Ovary (tissue), 9 donors: ENCODE results near the gene UGT1A10. TPM values are rescaled to one million over a fixed set of nuclear protein-coding genes. Genes with fewer than 3 reads are reported as not detected.

ENCODE experiments used
- DNase-seq, 5 donors: peaks; one replicate each; pipeline ENCODE4 v3.0.0-alpha.2; 2019 to 2020
- H3K27ac ChIP-seq, 2 donors: fragments of 200-600 bp; one replicate each; pipeline versions ENCODE4 v1.5.1 to v1.8.0; 2019 to 2022
- H3K27me3 ChIP-seq: fragments of 200-600 bp; one replicate; pipeline ENCODE4 v1.8.0; 2022
- H3K36me3 ChIP-seq: fragments of 200-600 bp; sonication (generic); one replicate; pipeline ENCODE4 v1.5.1; 2019
- H3K4me1 ChIP-seq: one replicate; pipeline ENCODE4 v1.8.1; 2013; ENCODE audit warnings: mild to moderate bottlenecking, moderate library complexity; ENCODE audit not compliant: insufficient read depth
- H3K4me3 ChIP-seq: fragments of 200-600 bp; sonication (generic); one replicate; pipeline ENCODE4 v1.5.1; 2017
- H3K9me3 ChIP-seq, 2 donors: fragments of 200-600 bp in 1 of 2; sonication (generic) in 1 of 2; one replicate each; pipeline versions ENCODE4 v1.5.1 to v1.8.1; 2013 to 2019; ENCODE audit warnings: mild to moderate bottlenecking in 1 of 2, moderate library complexity in 1 of 2
- EP300 ChIP-seq: sonication (generic); formaldehyde crosslinking; IDR thresholded peaks from one replicate; pipeline ENCODE4 v1.6.1; 2017; ENCODE audit warnings: antibody characterized with exemption
- POLR2A ChIP-seq: fragments of 450-650 bp; IDR thresholded peaks from one replicate; pipeline ENCODE4 v1.6.1; 2017; ENCODE audit warnings: antibody characterized with exemption, mild to moderate bottlenecking, moderate library complexity
- WGBS, 3 donors: extraction: QIAGEN DNeasy Blood & Tissue Kit in 1 of 3; methylation state at CpG; one replicate each; pipeline versions ENCODE4 v1.1.5 to v1.1.7; 2013 to 2017; 5-methylcytosine and 5-hydroxymethylcytosine counted together
- intact Hi-C, 4 donors: fragments of 100-400 bp; cut with DNase I; formaldehyde crosslinking; loops; one replicate each; pipeline versions ENCODE4 v1.11.0 to v1.15.1; 2022 to 2023
- polyA plus RNA-seq, 2 donors: library from polyadenylated mRNA; stranded (reverse); fragments of 200-250 nt in 1 of 2; fragments of 350-450 nt in 1 of 2; fragmentation: Illumina TruSeq in 1 of 2; extraction: RNeasy Lipid Tissue Mini Kit (QIAGEN cat#74804) in 1 of 2; gene quantifications; one replicate each; pipeline ENCODE4 v1.2.3, GENCODE V29; 2013 to 2014
- total RNA-seq, 7 donors: library from RNA; depleted of rRNA in 2 of 7; stranded (reverse); fragments of >200 nt in 2 of 7; fragmentation: NEBNext Ultra II Directional in 3 of 7; extraction: Animal tissue kit (Norgen Biotek cat#: 25700) in 3 of 7; gene quantifications; one replicate each; pipeline versions ENCODE4 v1.1.0 to v1.2.4, GENCODE V29; 2016 to 2023
- TF ChIP-seq, protein P1 (sequence below), 3 donors: fragments of 450-650 bp in 2 of 3; fragments of 200-600 bp in 1 of 3; IDR thresholded peaks; one replicate each; pipeline versions ENCODE4 v1.5.1 to v1.8.0; 2016 to 2022; ENCODE audit warnings: antibody characterized with exemption in 3 of 3, mild to moderate bottlenecking in 1 of 3
- donor health status: DM: no; HTN: no; CAD: no; lungs with moderate emphysema.
- donor health status: DM: no; HTN: no; CAD: no.
- donor health status: Bipolar disorder and iron deficiency.
- donor health status: DM: yes; HTN: yes; CAD: no.
- donor health status: DM: no; HTN: no; CAD: no.
- donor health status: DM: yes; HTN: yes; CAD: no.

UGT1A10 gene
- total and polyA plus RNA-seq, 9 donors: not detected

DNA sequence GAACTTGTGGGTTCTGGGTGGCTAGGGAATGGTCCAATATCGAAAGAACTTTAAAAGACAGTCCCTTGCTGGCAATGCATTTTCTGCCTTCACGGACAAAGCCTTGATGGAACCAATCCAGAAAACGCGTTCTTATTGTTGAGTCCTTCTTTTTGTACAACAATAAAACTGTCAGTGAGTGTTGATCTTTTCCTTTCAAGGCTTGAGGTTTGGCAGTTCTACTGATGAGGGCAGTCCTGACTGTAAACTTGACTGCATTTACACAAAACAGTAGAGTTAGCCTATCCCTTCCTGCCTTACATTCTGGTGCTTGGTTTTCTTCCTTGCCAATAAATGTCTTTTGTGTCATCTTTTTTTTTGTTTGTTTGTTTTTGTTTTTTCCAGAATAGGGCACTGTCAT, 42.9 kb downstream of the UGT1A10 start:
- 65 to 70% (median 70%) methylated on average over 4 of the region's 4 CpGs for WGBS, 3 donors
- Histone ChIP-seq H3K4me1 (no peaks in the 10 kb centered on the region), H3K27me3 (no peaks in the 10 kb centered on the region), H3K9me3 (no peaks in the 10 kb centered on the region), H3K27ac (no peak overlapping the region), H3K36me3 (no peaks in the 10 kb centered on the region), H3K4me3 (no peak overlapping the region)
- DNase-seq: no peak
- TF ChIP-seq, protein P1, sequence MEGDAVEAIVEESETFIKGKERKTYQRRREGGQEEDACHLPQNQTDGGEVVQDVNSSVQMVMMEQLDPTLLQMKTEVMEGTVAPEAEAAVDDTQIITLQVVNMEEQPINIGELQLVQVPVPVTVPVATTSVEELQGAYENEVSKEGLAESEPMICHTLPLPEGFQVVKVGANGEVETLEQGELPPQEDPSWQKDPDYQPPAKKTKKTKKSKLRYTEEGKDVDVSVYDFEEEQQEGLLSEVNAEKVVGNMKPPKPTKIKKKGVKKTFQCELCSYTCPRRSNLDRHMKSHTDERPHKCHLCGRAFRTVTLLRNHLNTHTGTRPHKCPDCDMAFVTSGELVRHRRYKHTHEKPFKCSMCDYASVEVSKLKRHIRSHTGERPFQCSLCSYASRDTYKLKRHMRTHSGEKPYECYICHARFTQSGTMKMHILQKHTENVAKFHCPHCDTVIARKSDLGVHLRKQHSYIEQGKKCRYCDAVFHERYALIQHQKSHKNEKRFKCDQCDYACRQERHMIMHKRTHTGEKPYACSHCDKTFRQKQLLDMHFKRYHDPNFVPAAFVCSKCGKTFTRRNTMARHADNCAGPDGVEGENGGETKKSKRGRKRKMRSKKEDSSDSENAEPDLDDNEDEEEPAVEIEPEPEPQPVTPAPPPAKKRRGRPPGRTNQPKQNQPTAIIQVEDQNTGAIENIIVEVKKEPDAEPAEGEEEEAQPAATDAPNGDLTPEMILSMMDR (IDR thresholded peaks at IDR 0.05): no peak
- TF ChIP-seq POLR2A (no peak), EP300 (no peak)
- intact Hi-C loops: no loop called here

DNA sequence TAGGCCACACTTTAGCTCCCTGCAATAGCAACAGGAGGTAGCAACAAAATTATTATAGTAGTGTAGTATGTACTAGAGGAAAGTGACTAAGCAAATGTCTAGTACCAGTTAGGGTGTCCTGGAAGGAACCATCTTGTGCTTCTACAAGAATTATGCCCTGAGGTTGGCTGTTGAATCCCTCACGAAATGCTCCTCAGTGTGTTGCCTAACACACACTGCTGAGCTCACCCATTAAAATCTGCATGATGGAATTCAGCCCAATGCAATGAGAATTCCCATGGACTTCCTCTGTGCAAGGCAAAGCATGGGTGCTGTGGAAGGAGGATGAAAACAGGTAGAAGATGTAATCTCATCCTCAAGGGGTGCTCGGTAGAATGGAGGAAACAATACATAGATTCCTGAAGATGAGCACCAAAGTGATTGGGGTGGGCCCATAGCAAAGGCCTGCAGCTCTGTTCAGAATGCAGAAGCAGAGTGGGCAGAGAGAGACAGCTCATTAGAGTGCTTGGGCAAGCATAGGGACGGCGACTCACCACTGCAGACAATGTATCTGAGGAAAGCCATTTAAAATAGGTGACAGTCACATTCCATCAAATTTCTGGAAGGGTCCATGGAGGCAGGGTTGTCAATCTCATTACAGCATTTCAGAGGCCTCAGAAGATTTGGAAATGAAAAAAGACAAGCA, 44.3 kb downstream of the UGT1A10 start:
- 81 to 87% (median 86%) methylated on average over 4 of the region's 4 CpGs for WGBS, 3 donors
- Histone ChIP-seq H3K9me3 (no peaks in the 10 kb centered on the region), H3K36me3 (no peaks in the 10 kb centered on the region), H3K27me3 (no peaks in the 10 kb centered on the region), H3K27ac (no peak overlapping the region), H3K4me1 (no peaks in the 10 kb centered on the region), H3K4me3 (no peak overlapping the region)
- intact Hi-C loops: no loop called here
- TF ChIP-seq EP300 (no peak), POLR2A (no peak)
- TF ChIP-seq, protein P1 (IDR thresholded peaks at IDR 0.05): no peak
- no peak for DNase-seq

DNA sequence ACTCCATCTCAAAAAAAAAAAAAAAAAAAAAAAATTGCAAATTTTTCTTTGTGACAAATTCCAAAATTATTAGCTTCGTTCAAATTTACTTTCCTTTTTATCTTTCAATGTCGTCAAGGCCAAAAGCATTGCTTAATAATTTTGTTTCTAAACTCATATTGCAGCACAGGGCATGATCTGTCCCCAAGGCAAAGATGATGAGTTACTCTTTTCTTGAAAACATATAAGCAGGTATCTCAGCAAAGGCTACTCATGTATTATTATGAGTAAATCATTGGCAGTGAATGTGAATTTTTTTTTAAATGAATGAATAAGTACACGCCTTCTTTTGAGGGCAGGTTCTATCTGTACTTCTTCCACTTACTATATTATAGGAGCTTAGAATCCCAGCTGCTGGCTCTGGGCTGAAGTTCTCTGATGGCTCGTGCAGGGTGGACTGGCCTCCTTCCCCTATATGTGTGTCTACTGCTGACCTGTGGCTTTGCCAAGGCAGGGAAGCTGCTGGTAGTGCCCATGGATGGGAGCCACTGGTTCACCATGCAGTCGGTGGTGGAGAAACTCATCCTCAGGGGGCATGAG, 45.4 kb downstream of the UGT1A10 start, which contains the start of gene UGT1A7:
TSS of gene UGT1A7 (plus strand) at position 381 of the 579 bp plus-strand sequence. CDS start at position 418, 37 bp downstream.
- WGBS, 3 donors: 68 to 74% (median 73%) methylated on average over 5 of the region's 5 CpGs
- H3K4me1 ChIP-seq: no peaks in the 10 kb centered on the region
- no peaks in the 10 kb centered on the region for H3K36me3 ChIP-seq
- H3K4me3 ChIP-seq: no peak within 1 kb of the TSS
- DNase-seq: no peak
- intact Hi-C loops: no loop called here
- no peaks in the 10 kb centered on the region for H3K9me3 ChIP-seq
- H3K27ac ChIP-seq: no peak within 1 kb of the TSS
- TF ChIP-seq POLR2A: no peak
- TF ChIP-seq EP300: no peak
- TF ChIP-seq, protein P1 (IDR thresholded peaks at IDR 0.05): no peak
- H3K27me3 ChIP-seq: no peaks in the 10 kb centered on the region

DNA sequence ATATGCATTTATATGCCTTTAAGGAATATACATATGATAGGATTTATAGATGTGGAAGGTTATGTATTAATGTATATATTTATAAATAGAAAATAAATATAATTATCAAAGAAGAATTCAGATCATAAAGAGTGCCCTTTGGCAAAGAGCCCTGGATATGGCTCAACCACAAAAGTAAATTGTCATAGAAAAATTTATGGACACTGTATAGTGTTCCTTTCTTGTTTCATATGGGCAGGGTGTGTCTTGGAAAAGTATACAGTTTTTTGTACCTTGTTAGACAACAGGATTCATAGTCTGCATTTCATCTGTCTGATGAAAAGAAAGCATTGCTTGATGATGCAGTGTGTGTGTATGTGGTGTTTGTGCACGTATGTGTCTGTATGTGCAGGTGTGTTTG, 48.4 kb downstream of the UGT1A10 start:
- TF ChIP-seq POLR2A: no peak
- no peak for TF ChIP-seq EP300
- TF ChIP-seq, protein P1 (IDR thresholded peaks at IDR 0.05): no peak
- intact Hi-C loops: no loop called here
- WGBS, 3 donors: 73 to 86% (median 78%) methylated on average over 1 of the region's 1 CpG
- Histone ChIP-seq H3K27me3 (no peaks in the 10 kb centered on the region), H3K27ac (no peak overlapping the region), H3K4me3 (no peak overlapping the region), H3K9me3 (no peaks in the 10 kb centered on the region), H3K36me3 (no peaks in the 10 kb centered on the region), H3K4me1 (no peaks in the 10 kb centered on the region)
- DNase-seq: no peak
